ENCODE measurements around the gene PADI4.

DNA sequence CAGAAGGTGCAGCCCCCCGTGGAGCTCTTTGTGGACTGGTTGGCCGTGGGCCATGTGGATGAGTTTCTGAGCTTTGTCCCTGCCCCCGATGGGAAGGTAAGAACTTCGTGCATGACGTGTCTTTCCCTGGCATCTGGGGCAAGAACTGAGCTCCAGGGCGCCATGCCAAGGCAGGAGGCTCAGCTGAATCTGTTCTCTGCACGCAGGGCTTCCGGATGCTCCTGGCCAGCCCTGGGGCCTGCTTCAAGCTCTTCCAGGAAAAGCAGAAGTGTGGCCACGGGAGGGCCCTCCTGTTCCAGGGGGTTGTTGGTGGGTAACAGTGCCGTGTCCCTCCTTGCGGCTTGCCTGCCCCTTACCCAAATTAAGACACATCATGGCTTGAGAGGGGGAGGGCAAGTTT lies 31.4 kb upstream of the PADI4 start:
- TF ChIP-seq ZNF670 (tag by site-specific recombination; IDR thresholded peaks at IDR 0.05; ENCODE audit: low read depth): no peak
- TF ChIP-seq, protein P1, sequence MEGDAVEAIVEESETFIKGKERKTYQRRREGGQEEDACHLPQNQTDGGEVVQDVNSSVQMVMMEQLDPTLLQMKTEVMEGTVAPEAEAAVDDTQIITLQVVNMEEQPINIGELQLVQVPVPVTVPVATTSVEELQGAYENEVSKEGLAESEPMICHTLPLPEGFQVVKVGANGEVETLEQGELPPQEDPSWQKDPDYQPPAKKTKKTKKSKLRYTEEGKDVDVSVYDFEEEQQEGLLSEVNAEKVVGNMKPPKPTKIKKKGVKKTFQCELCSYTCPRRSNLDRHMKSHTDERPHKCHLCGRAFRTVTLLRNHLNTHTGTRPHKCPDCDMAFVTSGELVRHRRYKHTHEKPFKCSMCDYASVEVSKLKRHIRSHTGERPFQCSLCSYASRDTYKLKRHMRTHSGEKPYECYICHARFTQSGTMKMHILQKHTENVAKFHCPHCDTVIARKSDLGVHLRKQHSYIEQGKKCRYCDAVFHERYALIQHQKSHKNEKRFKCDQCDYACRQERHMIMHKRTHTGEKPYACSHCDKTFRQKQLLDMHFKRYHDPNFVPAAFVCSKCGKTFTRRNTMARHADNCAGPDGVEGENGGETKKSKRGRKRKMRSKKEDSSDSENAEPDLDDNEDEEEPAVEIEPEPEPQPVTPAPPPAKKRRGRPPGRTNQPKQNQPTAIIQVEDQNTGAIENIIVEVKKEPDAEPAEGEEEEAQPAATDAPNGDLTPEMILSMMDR (tag by site-specific recombination; IDR thresholded peaks at IDR 0.05): no peak
- TF ChIP-seq ZNF121 (tag by site-specific recombination; IDR thresholded peaks at IDR 0.05): no peak
- no peak for TF ChIP-seq ZNF423 (tag by site-specific recombination; IDR thresholded peaks at IDR 0.05)
- TF ChIP-seq ZNF776 (tag by site-specific recombination; IDR thresholded peaks at IDR 0.05; ENCODE audit: borderline replicate concordance): no peak
- TF ChIP-seq, protein P2, sequence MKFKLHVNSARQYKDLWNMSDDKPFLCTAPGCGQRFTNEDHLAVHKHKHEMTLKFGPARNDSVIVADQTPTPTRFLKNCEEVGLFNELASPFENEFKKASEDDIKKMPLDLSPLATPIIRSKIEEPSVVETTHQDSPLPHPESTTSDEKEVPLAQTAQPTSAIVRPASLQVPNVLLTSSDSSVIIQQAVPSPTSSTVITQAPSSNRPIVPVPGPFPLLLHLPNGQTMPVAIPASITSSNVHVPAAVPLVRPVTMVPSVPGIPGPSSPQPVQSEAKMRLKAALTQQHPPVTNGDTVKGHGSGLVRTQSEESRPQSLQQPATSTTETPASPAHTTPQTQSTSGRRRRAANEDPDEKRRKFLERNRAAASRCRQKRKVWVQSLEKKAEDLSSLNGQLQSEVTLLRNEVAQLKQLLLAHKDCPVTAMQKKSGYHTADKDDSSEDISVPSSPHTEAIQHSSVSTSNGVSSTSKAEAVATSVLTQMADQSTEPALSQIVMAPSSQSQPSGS (tag by site-specific recombination; IDR thresholded peaks at IDR 0.05; ENCODE audit: low read depth): no peak
- no peak for TF ChIP-seq ZNF274 (IDR thresholded peaks at IDR 0.05; ENCODE audit: low read length)
- no peak for TF ChIP-seq ZNF274 (tag by site-specific recombination; IDR thresholded peaks at IDR 0.05; ENCODE audit: borderline replicate concordance)
- TF ChIP-seq YY1 (tag by site-specific recombination; IDR thresholded peaks at IDR 0.05): no peak
- TF ChIP-seq, protein P3, sequence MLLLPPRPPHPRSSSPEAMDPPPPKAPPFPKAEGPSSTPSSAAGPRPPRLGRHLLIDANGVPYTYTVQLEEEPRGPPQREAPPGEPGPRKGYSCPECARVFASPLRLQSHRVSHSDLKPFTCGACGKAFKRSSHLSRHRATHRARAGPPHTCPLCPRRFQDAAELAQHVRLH (tag by site-specific recombination; IDR thresholded peaks at IDR 0.05): no peak
- TF ChIP-seq, protein P4, sequence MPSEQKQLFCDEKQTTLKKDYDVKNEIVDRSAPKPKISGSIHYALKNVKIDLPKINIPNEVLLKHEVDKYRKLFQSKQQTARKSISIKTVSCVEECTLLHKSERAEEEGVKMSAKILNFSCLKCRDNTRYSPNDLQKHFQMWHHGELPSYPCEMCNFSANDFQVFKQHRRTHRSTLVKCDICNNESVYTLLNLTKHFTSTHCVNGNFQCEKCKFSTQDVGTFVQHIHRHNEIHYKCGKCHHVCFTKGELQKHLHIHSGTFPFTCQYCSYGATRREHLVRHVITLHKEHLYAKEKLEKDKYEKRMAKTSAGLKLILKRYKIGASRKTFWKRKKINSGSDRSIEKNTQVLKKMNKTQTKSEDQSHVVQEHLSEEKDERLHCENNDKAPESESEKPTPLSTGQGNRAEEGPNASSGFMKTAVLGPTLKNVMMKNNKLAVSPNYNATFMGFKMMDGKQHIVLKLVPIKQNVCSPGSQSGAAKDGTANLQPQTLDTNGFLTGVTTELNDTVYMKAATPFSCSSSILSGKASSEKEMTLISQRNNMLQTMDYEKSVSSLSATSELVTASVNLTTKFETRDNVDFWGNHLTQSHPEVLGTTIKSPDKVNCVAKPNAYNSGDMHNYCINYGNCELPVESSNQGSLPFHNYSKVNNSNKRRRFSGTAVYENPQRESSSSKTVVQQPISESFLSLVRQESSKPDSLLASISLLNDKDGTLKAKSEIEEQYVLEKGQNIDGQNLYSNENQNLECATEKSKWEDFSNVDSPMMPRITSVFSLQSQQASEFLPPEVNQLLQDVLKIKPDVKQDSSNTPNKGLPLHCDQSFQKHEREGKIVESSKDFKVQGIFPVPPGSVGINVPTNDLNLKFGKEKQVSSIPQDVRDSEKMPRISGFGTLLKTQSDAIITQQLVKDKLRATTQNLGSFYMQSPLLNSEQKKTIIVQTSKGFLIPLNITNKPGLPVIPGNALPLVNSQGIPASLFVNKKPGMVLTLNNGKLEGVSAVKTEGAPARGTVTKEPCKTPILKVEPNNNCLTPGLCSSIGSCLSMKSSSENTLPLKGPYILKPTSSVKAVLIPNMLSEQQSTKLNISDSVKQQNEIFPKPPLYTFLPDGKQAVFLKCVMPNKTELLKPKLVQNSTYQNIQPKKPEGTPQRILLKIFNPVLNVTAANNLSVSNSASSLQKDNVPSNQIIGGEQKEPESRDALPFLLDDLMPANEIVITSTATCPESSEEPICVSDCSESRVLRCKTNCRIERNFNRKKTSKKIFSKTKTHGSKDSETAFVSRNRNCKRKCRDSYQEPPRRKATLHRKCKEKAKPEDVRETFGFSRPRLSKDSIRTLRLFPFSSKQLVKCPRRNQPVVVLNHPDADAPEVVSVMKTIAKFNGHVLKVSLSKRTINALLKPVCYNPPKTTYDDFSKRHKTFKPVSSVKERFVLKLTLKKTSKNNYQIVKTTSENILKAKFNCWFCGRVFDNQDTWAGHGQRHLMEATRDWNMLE (tag by site-specific recombination; conservative IDR thresholded peaks at IDR 0.05; ENCODE audit: low read depth): no peak
